Measurements from ENCODE around the gene NFKB2. TPM values are rescaled to one million over a fixed set of nuclear protein-coding genes. Genes with fewer than 3 reads are reported as not detected.

NFKB2 gene
- total RNA-seq, 1 donor, result 16.2 TPM

DNA sequence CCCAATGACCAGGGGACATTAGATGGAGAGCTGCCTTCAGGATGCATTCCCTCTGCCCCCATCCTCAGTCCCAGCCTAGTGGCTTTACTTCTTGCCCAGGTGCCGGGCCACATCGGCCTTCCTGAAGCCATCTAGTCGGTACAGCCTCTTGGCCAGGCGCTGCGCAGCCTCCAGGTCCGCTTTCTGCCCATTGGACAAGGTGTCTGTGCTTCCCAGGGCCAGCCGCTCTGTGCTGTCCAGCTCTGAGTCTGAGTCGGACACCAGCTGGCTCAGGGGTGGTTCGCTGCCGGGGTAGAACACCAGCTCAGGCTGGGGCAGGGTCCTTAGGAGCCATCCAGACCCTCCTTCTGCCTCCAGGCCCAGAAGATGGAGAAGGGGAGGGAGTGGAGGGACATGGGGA lies 16.8 kb downstream of the NFKB2 start:
- TF ChIP-seq CTCF (IDR thresholded peaks at IDR 0.05; ENCODE audit: insufficient read depth, low read length), result no peak
- DNase-seq (ENCODE audit: low read depth), result no peak
- H3K4me3 ChIP-seq (ENCODE audit: low read depth, low read length), result no peak overlapping the region

DNA sequence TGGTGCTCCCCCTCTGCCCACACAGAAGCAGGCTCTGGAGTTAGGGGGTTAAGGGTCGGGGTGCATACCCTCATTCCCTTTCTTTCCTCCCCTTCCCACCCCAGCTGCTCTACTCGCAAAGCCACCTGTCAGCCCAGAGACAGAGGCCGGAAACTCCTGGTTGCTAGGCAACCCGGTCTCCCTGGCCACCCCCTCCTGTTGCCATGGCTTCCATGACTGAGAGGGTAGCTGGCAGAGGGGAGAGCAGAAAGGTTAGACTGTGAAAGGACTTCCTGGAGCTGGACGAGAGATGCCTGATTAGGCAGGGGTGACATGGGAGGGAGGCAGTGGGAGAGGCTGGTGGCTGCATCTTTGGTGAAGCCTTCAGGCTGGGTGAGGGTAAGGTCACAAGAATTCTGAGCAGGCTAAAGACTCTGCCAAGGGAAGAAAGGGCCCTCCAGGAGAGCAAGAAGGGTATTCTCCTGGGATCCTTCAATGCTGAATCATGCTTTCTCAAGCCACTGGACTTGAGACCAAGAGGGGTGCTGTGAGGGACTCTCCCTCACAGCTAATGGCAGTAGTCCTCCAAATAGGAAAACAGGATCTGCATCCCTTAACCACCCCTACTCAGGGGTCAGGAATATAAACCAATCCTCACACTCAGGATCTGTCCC lies 17.7 kb downstream of the NFKB2 start:
- no peak for TF ChIP-seq CTCF (IDR thresholded peaks at IDR 0.05; ENCODE audit: insufficient read depth, low read length)
- no peak overlapping the region for H3K4me3 ChIP-seq (ENCODE audit: low read depth, low read length)
- peak; percentile 57 for DNase-seq (ENCODE audit: low read depth)

DNA sequence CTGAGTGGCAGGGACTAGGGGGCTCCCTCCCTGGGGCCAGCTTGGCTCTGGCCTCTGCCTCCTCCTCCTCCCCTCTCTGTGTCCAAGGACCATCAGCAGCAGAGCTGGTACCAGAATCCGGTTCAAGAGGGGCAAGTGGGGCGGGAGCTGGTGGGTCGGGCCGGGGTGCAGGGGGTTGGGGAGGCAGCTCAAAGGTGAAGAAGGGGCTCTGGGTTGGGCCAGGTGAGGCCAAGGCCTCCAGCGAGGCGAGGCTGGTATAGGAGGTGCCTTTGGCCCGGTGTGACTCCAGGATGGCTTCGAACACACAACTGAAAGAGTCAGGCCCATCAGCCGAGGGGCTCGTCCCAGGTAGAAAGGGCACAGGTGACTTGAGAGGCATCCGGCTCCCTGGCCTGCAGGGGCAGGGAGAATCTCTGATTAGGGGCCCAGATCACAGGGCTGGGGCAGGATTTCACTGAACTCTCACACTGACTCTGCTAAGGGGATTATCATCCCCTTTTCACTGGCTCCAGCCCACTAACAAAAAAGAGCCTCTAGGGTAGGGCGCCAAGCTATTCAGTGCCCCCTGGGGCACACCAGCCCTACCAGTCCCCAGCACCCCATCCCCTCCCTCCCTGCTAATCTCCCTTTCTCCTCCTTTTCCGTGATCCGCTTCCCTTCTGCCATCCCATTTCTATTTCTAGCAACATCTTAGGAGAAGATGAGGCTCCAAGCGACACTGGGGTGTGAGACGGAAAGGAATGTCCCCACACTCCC lies 18.5 kb downstream of the NFKB2 start:
- H3K4me3 ChIP-seq (ENCODE audit: low read depth, low read length), result no peak overlapping the region
- no peak for DNase-seq (ENCODE audit: low read depth)
- TF ChIP-seq CTCF (IDR thresholded peaks at IDR 0.05; ENCODE audit: insufficient read depth, low read length), result no peak

GRCh38 chr10:102414749-102415148 lies 19.2 kb downstream of the NFKB2 start:
- DNase-seq (ENCODE audit: low read depth), result no peak
- H3K4me3 ChIP-seq (ENCODE audit: low read depth, low read length), result no peak overlapping the region

GRCh38 chr10:102416283-102416682 lies 20.8 kb downstream of the NFKB2 start:
- no peak for TF ChIP-seq CTCF (IDR thresholded peaks at IDR 0.05; ENCODE audit: insufficient read depth, low read length)
- DNase-seq (ENCODE audit: low read depth), result no peak
- H3K4me3 ChIP-seq (ENCODE audit: low read depth, low read length), result no peak overlapping the region

More at GRCh38 chr10:102414749-102415148, 19.2 kb downstream of the NFKB2 start:
- TF ChIP-seq CTCF (IDR thresholded peaks at IDR 0.05; ENCODE audit: insufficient read depth, low read length), result no peak

DNA sequence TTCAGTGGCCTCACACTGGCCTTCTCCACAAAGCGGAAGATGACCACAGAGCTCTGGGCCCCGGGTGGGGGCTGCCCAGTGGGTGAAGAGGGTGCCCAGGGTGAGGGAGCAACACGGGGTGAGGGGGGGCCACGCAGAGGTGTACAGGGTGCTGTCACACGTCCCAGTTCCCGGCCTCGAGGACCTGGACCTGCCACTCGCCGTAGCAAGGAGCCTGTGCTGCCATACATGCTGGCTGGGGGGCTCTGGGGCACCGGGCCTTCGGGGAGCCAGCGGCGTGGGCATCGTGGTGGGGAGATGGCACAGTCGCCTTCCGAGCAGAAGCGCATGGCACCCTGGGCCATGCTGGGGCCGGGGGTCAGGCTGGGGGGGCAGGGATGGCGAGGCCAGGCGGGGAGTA lies 21.2 kb downstream of the NFKB2 start:
- no peak for DNase-seq (ENCODE audit: low read depth)
- no peak overlapping the region for H3K4me3 ChIP-seq (ENCODE audit: low read depth, low read length)
- no peak for TF ChIP-seq CTCF (IDR thresholded peaks at IDR 0.05; ENCODE audit: insufficient read depth, low read length)
